HT-29 (cell line): ENCODE data around the gene CYP17A1. TPM values are rescaled to one million over a fixed set of nuclear protein-coding genes. Genes with fewer than 3 reads are reported as not detected.

Experiments
- small RNA-seq: library from RNA; depleted of rRNA; stranded (forward); fragments of <200 nt; gene quantifications from one replicate; pipeline ENCODE3, GENCODE V24; 2014
- total RNA-seq: library from RNA; depleted of rRNA; stranded (reverse); fragments of >200 nt; shearing (Covaris generic); gene quantifications from 2 replicates; pipeline ENCODE4 v1.2.3, GENCODE V29; 2014; rRNA removed

The CYP17A1 gene
- total RNA-seq, 1 experiment from 2014 or later: not detected

Small RNA genes within 50 kb of the gene (small RNA-seq; reads per million reads assigned to genes)
- gene AS3MT (not detected), gene RF00026 (not detected), gene RNU6-1231P (not detected)

Other genes starting within 250 kb of the CYP17A1 start
- gene TRIM8, start 192.9 kb downstream of the CYP17A1 start, total RNA-seq: 81.2 and 82.3 TPM in 2 replicates
- gene ARL3, start 123.0 kb downstream of the CYP17A1 start, total RNA-seq: 4.5 and 6.0 TPM in 2 replicates
- 20.8 and 33.4 TPM in 2 replicates for gene SFXN2, start 122.8 kb downstream of the CYP17A1 start, total RNA-seq
- gene WBP1L, start 93.5 kb downstream of the CYP17A1 start, total RNA-seq: 27.5 and 27.6 TPM in 2 replicates
- gene BORCS7, start 16.8 kb upstream of the CYP17A1 start, total RNA-seq: 9.4 and 10.8 TPM in 2 replicates
- not detected in 2 replicates for gene AS3MT, start 32.1 kb upstream of the CYP17A1 start, total RNA-seq
- 13.9 and 14.5 TPM in 2 replicates for gene CNNM2, start 80.9 kb upstream of the CYP17A1 start, total RNA-seq